ENCODE results near the gene MBNL1. TPM values are rescaled to one million over a fixed set of nuclear protein-coding genes. Genes with fewer than 3 reads are reported as not detected.
A peak's percentile ranks its signal among the peaks of the same experiment; 100 is the strongest.

MBNL1 gene
- total RNA-seq, 2 experiments from 2014 or later, result 163 to 174 TPM

GRCh38 chr3:152376351-152377183 is 107.8 kb downstream of the MBNL1 start:
- CTCF ChIA-PET (ENCODE audit: unreplicated experiment), result interaction anchor here (1.0 kb wide), 1 partner anchor 12 kb away, joined by 3 read pairs; no protein-coding TSS in a partner anchor
- peak overlapping the region; percentile 92 for H3K4me2 ChIP-seq (ENCODE audit: low read length)

GRCh38 chr3:152377184-152377570 is 108.4 kb downstream of the MBNL1 start:
- H3K4me2 ChIP-seq (ENCODE audit: low read length), result peak overlapping the region; percentile 92
- ChIA-PET CTCF (ENCODE audit: unreplicated experiment) (no interaction called here), POLR2A (interaction anchor here (0.5 to 3.0 kb wide), 20 partner anchors 8 to 194 kb away, joined by 3 to 12 read pairs (median 3); partner anchors contain the start of gene MBNL1)
- TF ChIP-seq CTCF (conservative IDR thresholded peaks at IDR 0.05; ENCODE audit: low read length) (no peak), EZH2phosphoT487 (IDR thresholded peaks at IDR 0.05; ENCODE audit: borderline replicate concordance, low read depth, low read length) (no peak)
- peaks cover 95% of the 10 kb centered on the region for H3K79me2 ChIP-seq (ENCODE audit: insufficient read depth, low read depth, low read length)
- peak overlapping the region; percentile 55 for H3K4me3 ChIP-seq (ENCODE audit: low read depth, low read length, poor library complexity, severe bottlenecking)
- DNase-seq (ENCODE audit: low spot score), result no peak
- H3K4me1 ChIP-seq (ENCODE audit: insufficient read depth, low read length, poor library complexity, severe bottlenecking), result peaks cover 82% of the 10 kb centered on the region
- H2AFZ ChIP-seq (ENCODE audit: low read length), result no peak overlapping the region
- intact Hi-C loops (cut with micrococcal nuclease; ENCODE audit: unreplicated experiment), result loop anchor here (2.0 kb wide), 1 partner anchor 178 kb away; no protein-coding TSS in a partner anchor
- H4K20me1 ChIP-seq (ENCODE audit: insufficient read depth, low read length), result peaks cover 27% of the 10 kb centered on the region; the same call in 1 of the 2 replicates
- H3K9me3 ChIP-seq (ENCODE audit: low read length), result peaks cover 3% of the 10 kb centered on the region; the same call in 1 of the 2 replicates
- H3K9me2 ChIP-seq (ENCODE audit: insufficient read depth, low read length), result no peaks in the 10 kb centered on the region
- peak overlapping the region; percentile 92 for H3K27ac ChIP-seq (ENCODE audit: low read depth, low read length, poor library complexity, severe bottlenecking)
- BruUV-seq (replicated peaks), result no TSS peak
- peaks cover 41% of the 10 kb centered on the region for H3K36me3 ChIP-seq (ENCODE audit: insufficient read depth, low read length)

More at GRCh38 chr3:152376351-152377183, 107.8 kb downstream of the MBNL1 start:
- Histone ChIP-seq H3K4me3 (ENCODE audit: low read depth, low read length, poor library complexity, severe bottlenecking) (peak overlapping the region; percentile 55), H3K4me1 (ENCODE audit: insufficient read depth, low read length, poor library complexity, severe bottlenecking) (peaks cover 77% of the 10 kb centered on the region), H3K36me3 (ENCODE audit: insufficient read depth, low read length) (peaks cover 46% of the 10 kb centered on the region), H3K9me3 (ENCODE audit: low read length) (peaks cover 4% of the 10 kb centered on the region; the same call in 1 of the 2 replicates), H4K20me1 (ENCODE audit: insufficient read depth, low read length) (peaks cover 23% of the 10 kb centered on the region; the same call in 1 of the 2 replicates), H3K27ac (ENCODE audit: low read depth, low read length, poor library complexity, severe bottlenecking) (peak overlapping the region; percentile 92), H3K9me2 (ENCODE audit: insufficient read depth, low read length) (no peaks in the 10 kb centered on the region), H2AFZ (ENCODE audit: low read length) (no peak overlapping the region), H3K79me2 (ENCODE audit: insufficient read depth, low read depth, low read length) (peaks cover 95% of the 10 kb centered on the region)
- TF ChIP-seq CTCF (conservative IDR thresholded peaks at IDR 0.05; ENCODE audit: low read length), result no peak
- TF ChIP-seq EZH2phosphoT487 (IDR thresholded peaks at IDR 0.05; ENCODE audit: borderline replicate concordance, low read depth, low read length), result no peak
- intact Hi-C loops (cut with micrococcal nuclease; ENCODE audit: unreplicated experiment), result loop anchor here (1.0 to 2.0 kb wide), 2 partner anchors 107 to 178 kb away; no protein-coding TSS in a partner anchor
- POLR2A ChIA-PET, result interaction anchor here (0.5 to 3.0 kb wide), 20 partner anchors 11 to 798 kb away, joined by 3 to 12 read pairs (median 4); partner anchors contain the start of gene MBNL1
- DNase-seq (ENCODE audit: low spot score), result peak; percentile 95
- TSS peak; percentile 95 for BruUV-seq (replicated peaks)
